ENCODE measurements around the gene ROBO1.

- TF ChIP-seq POLR2A (IDR thresholded peaks at IDR 0.05) (no peak), POLR2AphosphoS5 (IDR thresholded peaks at IDR 0.05) (no peak)
Measured at GRCh38 chr3:79405183-79405582, 362.6 kb downstream of the ROBO1 start.
